ENCODE data around the gene TSKS.

TSKS gene

GRCh38 chr19:49763230-49763629, at the start of gene TSKS:
Gene TSKS, minus strand, starts transcription at chr19:49763306. Its CDS starts 59 bp downstream, at chr19:49763247.
- in situ Hi-C loops (cut with MboI; ENCODE audit: low sequenced_read_pairs), result no loop called here

DNA sequence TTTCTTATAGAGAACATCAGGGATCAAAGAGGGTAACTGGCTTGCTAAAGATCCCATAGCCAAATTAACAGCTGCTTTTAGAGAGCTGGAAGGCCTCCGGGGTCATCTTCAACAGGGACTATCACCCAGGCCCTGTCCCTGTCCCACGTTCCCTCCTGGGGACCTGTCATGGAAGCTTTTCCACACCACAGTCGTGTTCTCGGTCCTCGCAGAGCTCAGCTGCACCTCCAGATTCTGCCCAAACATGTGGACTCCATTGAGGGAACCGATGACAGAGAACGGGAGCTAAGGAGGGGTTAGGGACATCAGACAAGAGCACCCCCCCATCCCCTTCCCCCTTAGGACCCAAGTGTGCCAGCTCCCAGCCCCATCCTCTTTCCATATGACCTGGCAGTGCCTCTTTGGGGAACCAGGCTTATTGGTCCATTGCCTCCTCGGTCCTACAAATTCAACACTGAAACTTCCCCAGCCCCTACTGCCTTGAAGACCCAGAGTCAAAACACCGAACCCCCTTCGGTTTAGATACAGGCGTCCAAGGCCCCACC, 49.4 kb upstream of the TSKS start:
- in situ Hi-C loops (cut with MboI; ENCODE audit: low sequenced_read_pairs), result no loop called here

DNA sequence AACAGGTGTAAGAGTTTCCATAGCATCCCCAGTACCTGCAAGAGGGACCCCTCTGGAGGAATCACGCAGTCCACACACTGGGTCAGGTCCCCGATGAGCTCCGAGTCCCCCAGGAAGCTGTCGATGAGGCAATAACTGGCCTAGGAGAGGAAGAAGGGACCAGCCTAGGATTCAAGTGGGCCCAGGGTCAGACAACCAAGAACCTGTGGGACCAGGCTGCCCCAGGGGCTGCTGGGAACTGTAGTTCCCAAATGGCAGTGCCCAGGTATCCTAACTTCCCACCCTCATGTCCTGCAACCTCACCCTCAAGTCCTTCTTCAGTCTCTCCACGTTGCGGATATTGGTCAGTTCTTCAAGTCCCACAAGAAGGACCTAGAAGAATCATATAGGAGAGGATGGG, 48.2 kb upstream of the TSKS start:
- in situ Hi-C loops (cut with MboI; ENCODE audit: low sequenced_read_pairs), result no loop called here

DNA sequence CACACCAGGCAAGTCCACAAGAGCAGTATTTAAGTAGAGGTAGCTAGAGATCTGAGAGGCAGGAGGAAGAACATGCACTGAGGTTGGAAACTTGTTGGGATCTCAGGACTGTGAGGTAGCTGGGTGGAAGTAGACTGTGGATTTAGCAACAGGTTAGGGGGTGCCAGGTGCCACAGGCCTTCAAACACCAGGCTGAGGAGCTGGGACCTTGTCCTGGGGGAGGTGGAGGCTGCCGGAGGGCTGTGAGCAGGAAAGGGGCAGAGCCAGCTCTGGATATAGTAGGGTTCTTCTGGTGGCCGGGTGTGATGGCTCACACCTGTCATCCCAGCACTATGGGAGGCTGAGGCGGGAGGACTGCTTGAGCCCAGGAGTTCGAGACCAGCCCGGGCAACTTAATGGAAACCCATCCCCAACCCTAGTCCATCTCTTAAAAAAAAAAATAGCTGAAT, 46.9 kb upstream of the TSKS start:
- in situ Hi-C loops (cut with MboI; ENCODE audit: low sequenced_read_pairs), result no loop called here

- in situ Hi-C loops (cut with MboI; ENCODE audit: low sequenced_read_pairs), result no loop called here
Measured at GRCh38 chr19:49809160-49809940, 46.2 kb upstream of the TSKS start.

GRCh38 chr19:49808711-49809159, 45.6 kb upstream of the TSKS start:
- in situ Hi-C loops (cut with MboI; ENCODE audit: low sequenced_read_pairs), result no loop called here

DNA sequence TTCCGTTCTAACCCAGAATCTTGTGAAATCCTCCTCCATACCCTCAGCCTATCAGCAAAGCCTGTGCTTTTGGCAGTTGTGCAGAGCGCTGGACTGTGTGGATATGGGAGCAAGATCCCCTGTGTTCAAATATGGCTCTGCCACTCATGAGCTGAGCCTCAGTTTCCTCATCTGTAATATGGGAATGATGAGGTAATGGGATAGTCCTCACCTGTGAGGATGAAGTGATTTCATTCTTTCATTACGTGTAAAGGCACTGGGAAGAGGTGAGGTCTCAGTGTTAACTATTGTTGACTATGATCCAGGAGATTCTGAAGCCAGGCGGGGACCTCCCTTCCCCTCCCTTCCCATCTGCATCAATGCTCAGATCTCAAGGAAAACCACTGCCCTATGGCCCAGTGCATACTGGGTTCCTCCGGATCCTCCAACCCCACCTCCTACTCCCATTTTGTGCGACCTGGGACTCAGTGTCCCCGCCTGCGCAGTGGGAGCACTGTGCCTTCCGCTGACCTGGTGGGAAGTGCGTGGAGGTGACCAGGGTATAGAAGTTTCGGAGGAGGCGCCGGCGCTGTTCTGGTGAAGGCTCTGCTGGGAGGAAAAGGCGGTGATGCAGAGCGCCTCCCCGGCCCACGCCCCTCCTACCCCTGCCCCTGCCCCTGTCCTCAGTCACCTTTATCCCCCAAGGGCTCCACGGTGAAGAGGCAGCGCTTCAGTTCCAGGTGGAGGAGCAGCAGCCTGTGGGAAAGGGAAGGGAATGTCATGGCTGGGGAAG, 45.0 kb upstream of the TSKS start:
- in situ Hi-C loops (cut with MboI; ENCODE audit: low sequenced_read_pairs), result no loop called here

- in situ Hi-C loops (cut with MboI; ENCODE audit: low sequenced_read_pairs), result no loop called here
Measured at GRCh38 chr19:49807058-49807903, 44.2 kb upstream of the TSKS start.

GRCh38 chr19:49806620-49806959, 43.5 kb upstream of the TSKS start:
- in situ Hi-C loops (cut with MboI; ENCODE audit: low sequenced_read_pairs), result no loop called here

- in situ Hi-C loops (cut with MboI; ENCODE audit: low sequenced_read_pairs), result no loop called here
Measured at GRCh38 chr19:49805822-49806619, 42.9 kb upstream of the TSKS start.

DNA sequence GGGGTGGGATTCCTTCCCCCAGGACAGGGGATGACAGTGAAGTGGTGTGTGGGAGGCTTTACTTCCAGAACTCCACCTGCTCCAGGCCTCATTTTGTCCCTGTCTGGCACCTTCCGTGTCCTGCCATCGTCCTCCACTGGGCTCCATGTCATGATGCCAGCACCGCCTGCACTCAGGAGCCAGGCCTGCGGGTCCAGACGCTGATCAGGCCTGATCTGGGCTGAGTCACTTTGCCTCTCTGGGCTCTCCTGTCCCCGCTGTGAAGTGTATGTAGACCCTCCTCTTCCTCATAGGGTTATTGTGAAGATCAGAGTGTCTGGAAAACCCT, 40.4 kb upstream of the TSKS start:
- in situ Hi-C loops (cut with MboI; ENCODE audit: low sequenced_read_pairs), result no loop called here

GRCh38 chr19:49802836-49803528, 39.9 kb upstream of the TSKS start:
- in situ Hi-C loops (cut with MboI; ENCODE audit: low sequenced_read_pairs), result no loop called here

GRCh38 chr19:49801966-49802661, 39.0 kb upstream of the TSKS start:
- in situ Hi-C loops (cut with MboI; ENCODE audit: low sequenced_read_pairs), result no loop called here

DNA sequence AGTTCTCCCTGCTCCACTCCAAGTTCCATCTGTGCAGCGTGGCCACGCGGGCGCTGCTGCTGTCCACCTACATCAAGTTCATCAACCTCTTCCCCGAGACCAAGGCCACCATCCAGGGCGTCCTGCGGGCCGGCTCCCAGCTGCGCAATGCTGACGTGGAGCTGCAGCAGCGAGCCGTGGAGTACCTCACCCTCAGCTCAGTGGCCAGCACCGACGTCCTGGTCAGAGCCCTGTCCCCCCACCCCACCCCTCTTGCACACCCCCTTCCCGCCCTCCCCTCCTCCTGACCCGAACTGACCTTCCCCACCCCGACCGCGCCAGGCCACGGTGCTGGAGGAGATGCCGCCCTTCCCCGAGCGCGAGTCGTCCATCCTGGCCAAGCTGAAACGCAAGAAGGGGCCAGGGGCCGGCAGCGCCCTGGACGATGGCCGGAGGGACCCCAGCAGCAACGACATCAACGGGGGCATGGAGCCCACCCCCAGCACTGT, 38.3 kb upstream of the TSKS start:
- in situ Hi-C loops (cut with MboI; ENCODE audit: low sequenced_read_pairs), result no loop called here

GRCh38 chr19:49800771-49801170, 37.7 kb upstream of the TSKS start:
- in situ Hi-C loops (cut with MboI; ENCODE audit: low sequenced_read_pairs), result no loop called here

GRCh38 chr19:49799798-49800376, 36.8 kb upstream of the TSKS start:
- in situ Hi-C loops (cut with MboI; ENCODE audit: low sequenced_read_pairs), result no loop called here

DNA sequence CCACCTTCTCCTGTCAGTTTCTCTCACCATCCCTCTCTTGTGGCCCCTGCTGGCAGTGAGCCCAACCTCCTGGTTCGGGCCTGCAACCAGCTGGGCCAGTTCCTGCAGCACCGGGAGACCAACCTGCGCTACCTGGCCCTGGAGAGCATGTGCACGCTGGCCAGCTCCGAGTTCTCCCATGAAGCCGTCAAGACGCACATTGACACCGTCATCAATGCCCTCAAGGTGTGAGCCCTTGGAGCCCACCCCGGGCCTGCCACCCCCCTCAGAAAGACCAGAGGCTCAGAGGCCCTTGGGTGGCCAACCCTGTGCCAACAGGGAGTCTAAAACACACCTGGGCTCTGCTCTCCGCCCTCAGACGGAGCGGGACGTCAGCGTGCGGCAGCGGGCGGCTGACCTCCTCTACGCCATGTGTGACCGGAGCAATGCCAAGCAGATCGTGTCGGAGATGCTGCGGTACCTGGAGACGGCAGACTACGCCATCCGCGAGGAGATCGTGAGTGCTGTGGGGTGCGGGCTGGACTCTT, 36.2 kb upstream of the TSKS start:
- in situ Hi-C loops (cut with MboI; ENCODE audit: low sequenced_read_pairs), result no loop called here

DNA sequence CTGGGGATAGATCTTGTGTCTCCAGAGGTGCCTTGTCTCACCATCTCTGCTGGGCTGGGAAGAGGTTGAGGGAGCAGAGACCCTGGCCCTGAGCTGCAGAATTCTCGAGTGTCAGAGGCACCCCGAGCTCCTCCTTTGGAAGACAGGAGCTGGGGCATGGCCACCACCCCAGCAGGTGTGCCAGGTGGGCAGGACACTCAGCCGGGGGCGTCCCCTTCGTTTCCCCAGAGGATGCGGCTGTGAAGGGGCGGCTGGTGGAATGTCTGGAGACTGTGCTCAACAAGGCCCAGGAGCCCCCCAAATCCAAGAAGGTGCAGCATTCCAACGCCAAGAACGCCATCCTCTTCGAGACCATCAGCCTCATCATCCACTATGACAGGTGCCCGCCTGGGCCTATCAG, 35.5 kb upstream of the TSKS start:
- in situ Hi-C loops (cut with MboI; ENCODE audit: low sequenced_read_pairs), result no loop called here

Measured in HL-60/S4 treated with phorbol 12-myristate 13-acetate at 8.2 ng/mL for 4 days and 3 days (cell line).